GM12891 (cell line): ENCODE data around the gene FBLN2.

Source experiments
- POLR2A ChIP-seq: IDR thresholded peaks from 2 replicates; pipeline ENCODE4 v1.6.1; 2011; ENCODE audit warnings: low read depth, low read length, control low read depth
- POLR2AphosphoS5 ChIP-seq: IDR thresholded peaks from 2 replicates; pipeline ENCODE4 v1.6.1; 2011; ENCODE audit warnings: low read depth, low read length, control low read depth
- POU2F2 ChIP-seq: IDR thresholded peaks from 2 replicates; pipeline ENCODE4 v1.6.1; 2011; ENCODE audit warnings: low read depth, mild to moderate bottlenecking, control low read depth, low read length, moderate library complexity
- TAF1 ChIP-seq: IDR thresholded peaks from 2 replicates; pipeline ENCODE4 v1.6.1; 2011; ENCODE audit warnings: low read depth, low read length, control low read depth

- TF ChIP-seq POLR2A (no peak), TAF1 (no peak), POLR2AphosphoS5 (no peak), POU2F2 (no peak)
Measured at GRCh38 chr3:13579063-13579462, 30.1 kb downstream of the FBLN2 start.
